Activated CD4-positive, alpha-beta T cell treated with anti-CD3 and anti-CD28 coated beads, Interleukin-2, Interleukin-4, amounts not matched to agents 100 ng/mL and 50 ng/mL, durations not matched to agents 16 hours and 8 hours (primary cell): ENCODE measurements around the gene SNTB2.
"Not testable (repeated sequence)": the region's sequence is repeated elsewhere in the genome, so short reads cannot be mapped to it uniquely, and the experiment has no call there.

ENCODE experiments used
- DNase-seq: peaks from one replicate; pipeline ENCODE4 v3.0.0-alpha.2; 2020; ENCODE audit warnings: low spot score

Gene SNTB2

GRCh38 chr16:69186642-69187445 lies at the start of gene SNTB2:
Gene SNTB2 (plus strand): TSS chr16:69187164. CDS start chr16:69187167, 3 bp downstream.
- peak; percentile 89 for DNase-seq

DNA sequence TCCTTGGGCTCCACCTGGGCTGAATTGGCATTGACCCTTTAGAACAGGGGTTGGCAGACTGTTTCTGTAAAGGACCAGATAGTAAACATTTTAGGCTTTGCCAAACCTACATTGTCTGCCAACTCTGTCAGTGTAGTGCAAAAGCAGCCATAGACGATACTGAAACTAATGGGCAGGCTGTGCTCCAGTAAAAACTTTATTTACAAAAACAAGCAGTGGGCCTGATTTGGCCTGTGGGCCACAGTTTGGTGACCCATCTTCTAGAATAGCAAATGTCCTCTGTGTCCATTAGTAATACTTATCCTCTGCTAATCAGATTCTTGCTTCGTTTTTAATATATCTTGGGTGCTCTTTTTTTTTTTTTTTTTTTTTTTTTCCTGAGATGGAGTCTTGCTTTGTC lies 48.4 kb upstream of the SNTB2 start:
- no peak for DNase-seq

DNA sequence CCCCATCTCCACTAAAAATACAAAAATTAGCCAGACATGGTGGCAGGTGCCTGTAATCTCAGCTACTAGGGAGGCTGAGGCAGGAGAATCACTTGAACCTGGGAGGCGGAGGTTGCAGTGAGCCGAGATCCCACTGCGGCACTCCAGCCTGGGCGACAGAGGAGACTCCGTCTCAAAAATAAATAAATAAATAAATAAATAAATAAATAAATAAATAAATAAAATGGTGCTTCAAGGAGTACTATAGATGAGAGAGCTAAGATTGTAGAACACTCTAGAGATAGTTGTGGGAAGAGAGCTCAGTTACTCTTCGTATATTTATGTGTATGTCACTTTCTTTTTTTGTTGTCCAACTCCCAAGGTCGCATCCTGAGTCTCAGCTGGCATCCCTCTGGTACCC lies 47.5 kb upstream of the SNTB2 start:
- not testable (repeated sequence) for DNase-seq

- no peak for DNase-seq
Measured at GRCh38 chr16:69141014-69141413, 46.0 kb upstream of the SNTB2 start.

DNA sequence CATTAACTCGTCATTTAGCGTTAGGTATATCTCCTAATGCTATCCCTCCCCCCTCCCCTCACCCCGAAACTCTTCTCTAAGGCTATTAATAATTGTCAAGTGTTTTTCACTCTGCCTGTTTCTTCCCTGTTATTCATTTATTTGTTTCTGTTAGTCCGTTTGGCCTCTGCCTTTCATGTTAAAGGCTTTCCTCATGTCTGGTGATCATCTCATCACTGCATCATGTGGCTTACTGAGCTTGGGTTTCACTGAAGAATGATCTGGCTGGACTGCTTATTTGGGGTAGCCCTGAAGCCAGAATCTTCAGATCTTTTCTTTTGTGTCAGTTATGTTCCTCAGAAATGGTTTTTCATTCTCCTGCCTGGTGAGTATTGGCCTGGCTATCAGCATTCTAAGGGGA lies 45.0 kb upstream of the SNTB2 start:
- DNase-seq, result no peak

DNA sequence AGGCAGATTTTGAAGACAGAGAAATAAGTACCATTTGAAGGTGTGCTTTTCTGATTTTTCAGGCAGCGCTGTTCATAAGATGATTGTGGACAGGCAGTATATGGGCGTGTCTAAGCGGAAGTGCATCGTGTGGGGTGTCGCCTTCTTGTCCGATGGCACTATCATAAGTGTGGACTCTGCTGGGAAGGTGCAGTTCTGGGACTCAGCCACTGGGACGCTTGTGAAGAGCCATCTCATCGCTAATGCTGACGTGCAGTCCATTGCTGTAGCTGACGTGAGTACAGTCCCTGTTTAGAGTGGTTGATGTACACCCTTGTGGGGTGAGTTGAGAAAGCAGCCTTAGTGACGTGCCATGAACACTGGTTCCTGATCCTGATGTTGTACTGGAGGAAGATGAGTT lies 43.8 kb upstream of the SNTB2 start:
- DNase-seq, result no peak

GRCh38 chr16:69145658-69146057 lies 41.3 kb upstream of the SNTB2 start:
- DNase-seq, result no peak

DNA sequence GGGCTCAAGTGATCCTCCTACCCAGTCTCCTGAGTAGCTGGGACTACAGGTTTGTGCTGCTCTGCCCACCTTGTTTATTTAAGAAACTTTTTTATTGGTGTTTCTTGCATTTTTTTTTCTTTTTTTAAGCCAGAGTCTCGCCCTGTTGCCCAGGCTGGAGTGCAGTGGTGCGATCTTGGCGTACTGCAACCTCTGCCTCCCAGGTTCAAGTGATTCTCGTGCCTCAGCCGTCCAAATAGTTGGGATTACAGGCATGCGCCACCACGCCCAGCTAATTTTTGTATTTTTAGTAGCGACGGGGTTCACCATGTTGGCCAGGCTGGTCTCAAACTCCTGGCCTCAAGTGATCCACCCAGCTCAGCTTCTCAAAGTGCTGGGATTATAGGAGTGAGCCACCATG lies 37.3 kb upstream of the SNTB2 start:
- not testable (repeated sequence) for DNase-seq

- peak; percentile 62 for DNase-seq
Measured at GRCh38 chr16:69150146-69150865, 36.7 kb upstream of the SNTB2 start.

DNA sequence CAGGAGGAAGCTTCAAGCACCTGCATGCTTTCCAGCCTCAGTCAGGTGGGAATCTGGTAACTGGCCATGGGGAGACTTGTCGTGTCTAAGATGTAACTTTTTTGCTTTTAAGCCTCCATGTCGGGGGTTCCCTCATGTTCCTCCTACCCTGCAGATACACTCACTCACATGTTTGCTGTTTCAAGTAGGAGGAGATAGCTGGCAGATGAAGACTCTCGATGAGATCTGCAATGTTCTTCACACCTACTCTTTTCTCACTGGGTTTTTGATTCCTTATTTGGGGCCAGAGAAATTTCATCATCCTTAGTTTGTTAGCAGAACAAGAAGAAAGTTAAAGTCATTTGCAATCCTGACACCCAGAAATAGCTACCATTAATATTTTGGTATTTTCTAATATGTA lies 29.8 kb upstream of the SNTB2 start:
- DNase-seq, result no peak

DNA sequence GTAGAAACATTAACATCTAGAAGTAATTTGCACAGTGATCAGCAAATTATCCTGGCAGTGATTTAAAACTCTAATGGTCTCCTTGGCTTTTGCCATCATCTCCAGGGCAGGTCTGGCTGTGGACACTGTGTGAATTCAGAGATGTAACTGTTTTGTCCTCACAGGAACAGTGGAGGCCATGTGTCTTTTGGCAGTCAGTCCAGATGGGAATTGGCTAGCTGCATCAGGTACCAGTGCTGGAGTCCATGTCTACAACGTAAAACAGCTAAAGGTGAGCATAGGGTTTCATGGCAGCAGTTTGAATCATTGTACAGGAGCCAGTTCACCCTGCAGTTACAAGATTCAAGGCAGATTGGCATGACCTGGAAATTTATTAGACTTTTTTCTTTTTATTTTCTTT lies 26.8 kb upstream of the SNTB2 start:
- DNase-seq, result no peak

GRCh38 chr16:69165584-69165983 lies 21.4 kb upstream of the SNTB2 start:
- DNase-seq, result no peak

- peak; percentile 81 for DNase-seq
Measured at GRCh38 chr16:69166221-69166833, 20.6 kb upstream of the SNTB2 start.

- DNase-seq, result peak; percentile 25
Measured at GRCh38 chr16:69166946-69167930, 19.7 kb upstream of the SNTB2 start.

GRCh38 chr16:69169051-69169450 lies 17.9 kb upstream of the SNTB2 start:
- DNase-seq, result no peak

DNA sequence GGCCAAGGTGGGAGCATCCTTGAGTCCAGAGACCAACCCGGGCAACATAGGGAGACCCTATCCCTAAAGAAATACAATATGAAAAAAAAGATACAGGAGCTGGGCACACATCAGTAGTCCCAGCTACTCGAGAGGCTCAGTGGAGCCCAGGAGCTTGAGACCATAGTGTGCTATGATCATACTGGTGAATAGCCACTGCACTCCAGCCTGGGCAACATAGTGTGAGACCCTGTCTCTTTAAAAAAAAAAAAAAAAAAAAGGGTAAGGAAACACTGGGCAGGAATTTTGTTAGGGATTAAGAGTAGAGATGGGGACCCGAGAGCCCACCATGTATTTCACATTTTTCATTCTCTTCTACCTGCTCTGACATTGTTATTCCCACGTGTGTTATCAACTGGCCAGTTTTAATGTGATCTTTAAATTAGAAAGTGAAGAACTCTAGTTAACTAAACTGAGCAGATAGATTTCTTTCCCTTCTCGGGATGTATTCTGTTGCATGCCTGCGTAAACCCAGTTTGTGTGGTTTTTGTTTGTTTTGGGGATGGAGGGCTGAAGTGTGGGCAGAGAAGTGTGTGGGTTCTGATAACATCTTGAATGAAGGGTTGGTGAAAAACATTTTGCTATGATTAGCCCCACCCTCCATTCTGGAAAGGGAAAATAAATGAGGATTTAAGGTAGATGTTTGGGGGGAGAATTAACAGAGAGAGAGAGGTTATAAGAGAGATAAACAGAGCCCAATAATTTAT lies 17.2 kb upstream of the SNTB2 start:
- no peak for DNase-seq

GRCh38 chr16:69171325-69172084 lies 15.5 kb upstream of the SNTB2 start:
- DNase-seq, result no peak

DNA sequence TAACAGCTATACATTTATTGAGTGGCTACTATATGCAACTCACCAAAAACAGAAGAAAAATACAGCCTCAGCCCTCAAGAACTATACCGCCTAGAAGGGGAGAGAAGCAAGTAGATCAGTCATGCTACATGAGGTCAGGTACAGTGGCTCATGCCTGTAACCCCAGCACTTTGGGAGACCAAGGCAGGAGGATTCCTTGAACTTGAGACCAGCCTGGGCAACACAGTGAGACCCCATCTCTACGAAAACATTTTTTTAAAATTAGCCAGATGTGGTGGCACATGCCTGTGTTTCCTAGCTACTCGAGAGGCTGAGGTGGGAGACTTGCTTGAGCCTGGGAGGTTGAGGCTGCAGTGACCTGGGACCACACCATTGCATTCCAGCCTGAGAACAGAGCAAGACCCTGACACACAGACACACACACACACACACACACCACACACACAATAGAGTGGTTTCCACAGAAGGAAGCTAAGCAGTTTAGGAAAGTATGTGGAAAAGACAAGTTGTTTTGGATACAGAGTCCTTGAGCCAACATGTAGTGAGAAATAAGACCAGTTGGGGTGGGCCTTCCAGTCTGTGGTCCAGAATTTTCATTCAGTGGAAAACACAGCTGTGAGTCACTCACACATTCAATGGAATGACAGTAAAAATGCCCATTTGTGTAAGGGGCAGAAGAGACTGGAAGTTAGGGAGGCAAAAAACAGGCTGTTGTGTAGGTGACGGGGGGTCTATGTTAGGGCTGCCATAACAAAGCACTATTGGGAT lies 10.7 kb upstream of the SNTB2 start:
- no peak for DNase-seq

- no peak for DNase-seq
Measured at GRCh38 chr16:69179328-69180010, 7.5 kb upstream of the SNTB2 start.
